Neural progenitor cell (in vitro differentiated cells): ENCODE results near the gene ABL1. TPM values are rescaled to one million over a fixed set of nuclear protein-coding genes. Genes with fewer than 3 reads are reported as not detected.

Experiments
- DNase-seq: peaks from one replicate; pipeline ENCODE4 v3.0.0-alpha.2; 2016; ENCODE audit warnings: low spot score
- H2AFZ ChIP-seq: fragments of 200-600 bp; sonication (generic); replicated peaks from 2 replicates; pipeline ENCODE4 v1.6.1; 2016; ENCODE audit warnings: antibody characterized with exemption
- H3F3A ChIP-seq: fragments of 200-600 bp; sonication (generic); 2 replicates; pipeline ENCODE4 v1.6.1; 2016; ENCODE audit warnings: antibody characterized with exemption, low read depth
- H3K27ac ChIP-seq: fragments of 200-600 bp; sonication (generic); 2 replicates; pipeline ENCODE4 v1.5.1; 2016; ENCODE audit warnings: mild to moderate bottlenecking
- H3K27me3 ChIP-seq: fragments of 200-600 bp; sonication (generic); 2 replicates; pipeline ENCODE4 v1.6.1; 2016; ENCODE audit warnings: mild to moderate bottlenecking, moderate library complexity
- H3K36me3 ChIP-seq: fragments of 200-600 bp; sonication (generic); 2 replicates; pipeline ENCODE4 v1.5.1; 2016
- H3K4me1 ChIP-seq: fragments of 200-600 bp; sonication (generic); 2 replicates; pipeline ENCODE4 v1.6.1; 2016; ENCODE audit warnings: mixed run types
- H3K4me2 ChIP-seq: fragments of 200-600 bp; sonication (generic); 2 replicates; pipeline ENCODE4 v1.6.1; 2016
- H3K4me3 ChIP-seq: fragments of 200-600 bp; sonication (generic); 2 replicates; pipeline ENCODE4 v1.5.1; 2016
- H3K79me2 ChIP-seq: fragments of 200-600 bp; sonication (generic); 2 replicates; pipeline ENCODE4 v1.6.1; 2016; ENCODE audit warnings: low read depth
- H3K9ac ChIP-seq: fragments of 200-600 bp; sonication (generic); 2 replicates; pipeline ENCODE4 v1.6.1; 2016
- H3K9me3 ChIP-seq: fragments of 200-600 bp; sonication (generic); 2 replicates; pipeline ENCODE4 v1.5.1; 2016; ENCODE audit warnings: low read depth
- H4K20me1 ChIP-seq: fragments of 200-600 bp; sonication (generic); 2 replicates; pipeline ENCODE4 v1.6.1; 2016; ENCODE audit warnings: low read depth
- H3K27ac Mint-ChIP-seq: 3 replicates; pipeline ENCODE4 v1.8.0; 2021; ENCODE audit warnings: mixed read lengths
- H3K27me3 Mint-ChIP-seq: 2 replicates; pipeline ENCODE4 v1.8.0; 2022; ENCODE audit warnings: low read depth, mild to moderate bottlenecking, inconsistent platforms, moderate library complexity, mixed read lengths; ENCODE audit not compliant: insufficient read depth
- H3K36me3 Mint-ChIP-seq: 3 replicates; pipeline ENCODE4 v1.8.0; 2021; ENCODE audit warnings: mixed read lengths
- H3K4me1 Mint-ChIP-seq: 3 replicates; pipeline ENCODE4 v1.8.0; 2021; ENCODE audit warnings: mixed read lengths
- H3K4me3 Mint-ChIP-seq: 3 replicates; pipeline ENCODE4 v1.8.0; 2021; ENCODE audit warnings: mild to moderate bottlenecking, moderate library complexity, mixed read lengths
- H3K9me3 Mint-ChIP-seq: 3 replicates; pipeline ENCODE4 v1.8.0; 2020; ENCODE audit warnings: mixed read lengths
- EZH2 ChIP-seq: fragments of 200-600 bp; sonication (generic); IDR thresholded peaks from 2 replicates; pipeline ENCODE4 v1.6.1; 2017; ENCODE audit warnings: antibody characterized with exemption, mild to moderate bottlenecking, moderate library complexity
- EZH2phosphoT487 ChIP-seq: fragments of 200-600 bp; sonication (generic); IDR thresholded peaks from 2 replicates; pipeline ENCODE4 v1.6.1; 2017; ENCODE audit warnings: antibody characterized with exemption
- total RNA-seq: library from RNA; depleted of rRNA; stranded (reverse); fragments of >200 nt; gene quantifications from 2 replicates; pipeline ENCODE4 v1.2.3, GENCODE V29; 2015; ENCODE audit warnings: low replicate concordance
- TF ChIP-seq, protein P1 (sequence below): fragments of 200-600 bp; sonication (generic); IDR thresholded peaks from 2 replicates; pipeline ENCODE4 v1.5.1; 2017; ENCODE audit warnings: antibody characterized with exemption, mild to moderate bottlenecking

The ABL1 gene
- total RNA-seq, 1 donor from 2014 or later, result 38.4 TPM

DNA sequence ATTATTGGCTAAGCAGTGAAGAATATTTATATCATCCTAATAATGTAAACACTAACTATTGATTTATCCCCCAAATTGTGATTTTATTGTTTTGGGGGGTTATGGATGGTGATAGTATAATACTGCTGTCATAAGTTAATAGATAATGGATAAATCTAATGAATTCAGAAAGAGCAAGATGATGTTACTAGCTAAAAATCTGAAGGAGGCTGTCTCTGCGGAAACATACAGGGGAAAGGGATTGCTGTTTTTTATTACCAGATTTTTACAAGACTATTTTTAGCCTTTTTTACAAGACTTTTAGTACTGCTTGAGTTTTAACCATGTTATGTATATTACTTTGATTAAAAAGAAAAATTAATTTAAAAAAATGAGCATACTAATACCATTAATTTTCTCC lies 5.3 kb upstream of the ABL1 start:
- no peak overlapping the region for H3K4me2 ChIP-seq
- H3K4me3 Mint-ChIP-seq, result no peak overlapping the region
- no peaks in the 10 kb centered on the region for H4K20me1 ChIP-seq
- no peak overlapping the region for H3K4me3 ChIP-seq
- no peak overlapping the region for H3K27ac ChIP-seq
- no peaks in the 10 kb centered on the region for H3K27me3 Mint-ChIP-seq
- TF ChIP-seq EZH2 (no peak), EZH2phosphoT487 (no peak)
- TF ChIP-seq, protein P1, sequence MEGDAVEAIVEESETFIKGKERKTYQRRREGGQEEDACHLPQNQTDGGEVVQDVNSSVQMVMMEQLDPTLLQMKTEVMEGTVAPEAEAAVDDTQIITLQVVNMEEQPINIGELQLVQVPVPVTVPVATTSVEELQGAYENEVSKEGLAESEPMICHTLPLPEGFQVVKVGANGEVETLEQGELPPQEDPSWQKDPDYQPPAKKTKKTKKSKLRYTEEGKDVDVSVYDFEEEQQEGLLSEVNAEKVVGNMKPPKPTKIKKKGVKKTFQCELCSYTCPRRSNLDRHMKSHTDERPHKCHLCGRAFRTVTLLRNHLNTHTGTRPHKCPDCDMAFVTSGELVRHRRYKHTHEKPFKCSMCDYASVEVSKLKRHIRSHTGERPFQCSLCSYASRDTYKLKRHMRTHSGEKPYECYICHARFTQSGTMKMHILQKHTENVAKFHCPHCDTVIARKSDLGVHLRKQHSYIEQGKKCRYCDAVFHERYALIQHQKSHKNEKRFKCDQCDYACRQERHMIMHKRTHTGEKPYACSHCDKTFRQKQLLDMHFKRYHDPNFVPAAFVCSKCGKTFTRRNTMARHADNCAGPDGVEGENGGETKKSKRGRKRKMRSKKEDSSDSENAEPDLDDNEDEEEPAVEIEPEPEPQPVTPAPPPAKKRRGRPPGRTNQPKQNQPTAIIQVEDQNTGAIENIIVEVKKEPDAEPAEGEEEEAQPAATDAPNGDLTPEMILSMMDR, result no peak
- H3F3A ChIP-seq, result peaks cover 39% of the 10 kb centered on the region
- peaks cover 85% of the 10 kb centered on the region for H3K79me2 ChIP-seq
- H3K27me3 ChIP-seq, result no peaks in the 10 kb centered on the region
- no peak overlapping the region for H3K9ac ChIP-seq
- H3K27ac Mint-ChIP-seq, result no peak overlapping the region
- H3K9me3 ChIP-seq, result peaks cover 8% of the 10 kb centered on the region
- peaks cover 47% of the 10 kb centered on the region for H3K4me1 Mint-ChIP-seq
- peaks cover 16% of the 10 kb centered on the region for H3K9me3 Mint-ChIP-seq
- H3K36me3 ChIP-seq, result no peaks in the 10 kb centered on the region
- H3K36me3 Mint-ChIP-seq, result peaks cover 8% of the 10 kb centered on the region
- DNase-seq, result no peak
- no peak overlapping the region for H2AFZ ChIP-seq
- peaks cover 33% of the 10 kb centered on the region for H3K4me1 ChIP-seq

DNA sequence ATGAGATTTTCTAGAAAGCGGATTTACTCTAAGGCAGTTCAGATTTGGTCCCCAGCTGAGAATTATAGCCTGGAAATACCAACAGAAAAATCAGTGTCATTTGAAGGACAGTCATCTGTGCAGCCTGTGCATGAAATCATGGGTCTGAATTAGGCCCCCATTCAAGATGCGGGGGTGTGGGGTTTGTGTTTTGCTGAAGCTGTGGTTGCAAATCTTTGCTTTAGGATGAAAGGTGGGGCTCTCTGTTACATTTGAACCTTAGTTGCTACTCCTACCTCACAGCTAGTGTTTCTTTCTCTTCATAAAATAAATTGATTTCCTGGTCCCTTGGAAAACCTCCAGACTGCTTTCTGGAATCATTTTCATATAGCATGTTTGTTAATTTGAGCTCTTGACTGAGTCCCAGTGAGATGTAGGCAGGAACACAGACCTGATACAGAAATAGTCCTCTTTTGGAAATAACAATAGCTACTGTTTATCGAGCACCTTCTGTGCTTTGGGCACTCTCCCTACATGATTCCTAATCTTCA lies 4.8 kb upstream of the ABL1 start:
- peaks cover 8% of the 10 kb centered on the region for H3K36me3 Mint-ChIP-seq
- H3F3A ChIP-seq, result peaks cover 36% of the 10 kb centered on the region
- H3K4me1 Mint-ChIP-seq, result peaks cover 42% of the 10 kb centered on the region
- peaks cover 30% of the 10 kb centered on the region for H3K4me1 ChIP-seq
- no peak overlapping the region for H3K9ac ChIP-seq
- TF ChIP-seq, protein P1, result no peak
- TF ChIP-seq EZH2phosphoT487 (no peak), EZH2 (no peak)
- H3K27me3 Mint-ChIP-seq, result no peaks in the 10 kb centered on the region
- H3K9me3 ChIP-seq, result peaks cover 8% of the 10 kb centered on the region
- H2AFZ ChIP-seq, result no peak overlapping the region
- H3K27ac Mint-ChIP-seq, result no peak overlapping the region
- no peak for DNase-seq
- H3K4me3 Mint-ChIP-seq, result no peak overlapping the region
- no peak overlapping the region for H3K4me2 ChIP-seq
- no peak overlapping the region for H3K27ac ChIP-seq
- H3K36me3 ChIP-seq, result no peaks in the 10 kb centered on the region
- H3K79me2 ChIP-seq, result peaks cover 87% of the 10 kb centered on the region
- no peaks in the 10 kb centered on the region for H4K20me1 ChIP-seq
- no peak overlapping the region for H3K4me3 ChIP-seq
- peaks cover 16% of the 10 kb centered on the region for H3K9me3 Mint-ChIP-seq
- H3K27me3 ChIP-seq, result no peaks in the 10 kb centered on the region

DNA sequence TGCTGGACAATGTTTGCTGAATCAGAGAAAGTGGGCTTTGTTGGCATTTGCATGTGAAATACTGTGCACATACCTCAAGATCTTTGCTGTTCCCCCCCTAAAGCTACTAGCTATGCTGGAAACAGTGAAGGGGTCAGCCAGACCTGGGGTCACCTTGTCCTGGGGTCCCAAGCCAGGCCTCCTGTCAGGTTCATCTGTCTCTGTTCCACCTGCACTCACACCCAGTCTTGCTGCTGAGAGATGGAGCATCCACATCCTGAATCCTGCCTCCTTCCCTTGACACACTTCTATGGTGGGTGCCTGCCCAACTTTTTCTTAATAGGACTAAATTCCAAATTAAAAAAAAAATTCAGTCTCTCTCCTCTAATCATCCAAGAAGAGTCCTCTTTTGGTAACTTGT lies 4.0 kb upstream of the ABL1 start:
- H3K9me3 ChIP-seq, result peaks cover 8% of the 10 kb centered on the region
- peaks cover 34% of the 10 kb centered on the region for H3F3A ChIP-seq
- peaks cover 36% of the 10 kb centered on the region for H3K4me1 Mint-ChIP-seq
- H3K27ac ChIP-seq, result no peak overlapping the region
- no peak overlapping the region for H3K9ac ChIP-seq
- no peaks in the 10 kb centered on the region for H3K27me3 ChIP-seq
- no peak for DNase-seq
- H3K36me3 Mint-ChIP-seq, result peaks cover 8% of the 10 kb centered on the region
- no peak overlapping the region for H3K4me2 ChIP-seq
- no peak overlapping the region for H3K27ac Mint-ChIP-seq
- no peak overlapping the region for H3K4me3 ChIP-seq
- no peaks in the 10 kb centered on the region for H3K36me3 ChIP-seq
- H4K20me1 ChIP-seq, result no peaks in the 10 kb centered on the region
- H3K9me3 Mint-ChIP-seq, result peaks cover 16% of the 10 kb centered on the region
- TF ChIP-seq EZH2phosphoT487 (no peak), EZH2 (no peak)
- TF ChIP-seq, protein P1, result no peak
- H3K4me3 Mint-ChIP-seq, result no peak overlapping the region
- H3K4me1 ChIP-seq, result peaks cover 22% of the 10 kb centered on the region
- H3K27me3 Mint-ChIP-seq, result no peaks in the 10 kb centered on the region
- no peak overlapping the region for H2AFZ ChIP-seq
- peaks cover 89% of the 10 kb centered on the region for H3K79me2 ChIP-seq
